H9 (cell line): ENCODE results near the gene MTOR. TPM values are rescaled to one million over a fixed set of nuclear protein-coding genes. Genes with fewer than 3 reads are reported as not detected.

ENCODE experiments used
- DNase-seq: peaks from one replicate; pipeline ENCODE4 v3.0.0-alpha.2; 2017
- H2AFZ ChIP-seq: one replicate; pipeline ENCODE4 v1.6.1; 2013; ENCODE audit warnings: mild to moderate bottlenecking, low read length, control low read depth, moderate library complexity
- H2AK5ac ChIP-seq: 2 replicates; pipeline ENCODE4 v1.6.1; 2013; ENCODE audit warnings: low read length, control low read depth, mixed read lengths; ENCODE audit not compliant: insufficient read length
- H2BK120ac ChIP-seq: one replicate; pipeline ENCODE4 v1.6.1; 2013; ENCODE audit warnings: low read depth, mild to moderate bottlenecking, low read length, control low read depth, inconsistent platforms; ENCODE audit not compliant: poor library complexity, severe bottlenecking
- H2BK12ac ChIP-seq: 2 replicates; pipeline ENCODE4 v1.6.1; 2013; ENCODE audit warnings: low read length, control low read depth, mixed read lengths, low read depth; ENCODE audit not compliant: insufficient read length
- H2BK15ac ChIP-seq: 2 replicates; pipeline ENCODE4 v1.6.1; 2013; ENCODE audit warnings: low read depth, low read length, control low read depth
- H2BK20ac ChIP-seq: one replicate; pipeline ENCODE4 v1.6.1; 2013; ENCODE audit warnings: low read depth, mild to moderate bottlenecking, low read length, control low read depth, inconsistent platforms; ENCODE audit not compliant: poor library complexity, severe bottlenecking
- H2BK5ac ChIP-seq: 2 replicates; pipeline ENCODE4 v1.6.1; 2013; ENCODE audit warnings: low read length, control low read depth, mixed read lengths; ENCODE audit not compliant: insufficient read length
- H3K14ac ChIP-seq: 2 replicates; pipeline ENCODE4 v1.6.1; 2013; ENCODE audit warnings: low read length, control low read depth; ENCODE audit not compliant: insufficient read depth
- H3K18ac ChIP-seq: 2 replicates; pipeline ENCODE4 v1.6.1; 2013; ENCODE audit warnings: low read depth, mild to moderate bottlenecking, mixed read lengths, low read length, control low read depth; ENCODE audit not compliant: insufficient read length
- H3K23ac ChIP-seq: 2 replicates; pipeline ENCODE4 v1.6.1; 2013; ENCODE audit warnings: low read length, control low read depth, mixed read lengths, low read depth; ENCODE audit not compliant: insufficient read length
- H3K23me2 ChIP-seq: 2 replicates; pipeline ENCODE4 v1.6.1; 2013; ENCODE audit warnings: low read depth, mild to moderate bottlenecking, mixed read lengths, low read length, control low read depth; ENCODE audit not compliant: insufficient read length, poor library complexity, severe bottlenecking
- H3K27ac ChIP-seq: 2 replicates; pipeline ENCODE4 v1.5.1; 2013; ENCODE audit warnings: low read length, control low read depth, mixed read lengths, low read depth; ENCODE audit not compliant: insufficient read length
- H3K27me3 ChIP-seq: 2 replicates; pipeline ENCODE4 v1.6.1; 2013; ENCODE audit warnings: low read length, control low read depth, inconsistent platforms; ENCODE audit not compliant: insufficient read depth
- H3K4ac ChIP-seq: 2 replicates; pipeline ENCODE4 v1.6.1; 2013; ENCODE audit warnings: low read depth, mild to moderate bottlenecking, control low read depth, inconsistent platforms, low read length, moderate library complexity
- H3K4me1 ChIP-seq: 2 replicates; pipeline ENCODE4 v1.6.1; 2013; ENCODE audit warnings: low read length, control low read depth, inconsistent platforms; ENCODE audit not compliant: insufficient read depth
- H3K4me2 ChIP-seq: 2 replicates; pipeline ENCODE4 v1.6.1; 2013; ENCODE audit warnings: low read length, control low read depth, mixed read lengths; ENCODE audit not compliant: insufficient read length, insufficient read depth
- H3K56ac ChIP-seq: 2 replicates; pipeline ENCODE4 v1.6.1; 2013; ENCODE audit warnings: low read depth, mild to moderate bottlenecking, mixed read lengths, low read length, control low read depth; ENCODE audit not compliant: insufficient read length
- H3K79me1 ChIP-seq: 2 replicates; pipeline ENCODE4 v1.6.1; 2013; ENCODE audit warnings: low read depth, mild to moderate bottlenecking, moderate library complexity, low read length, control low read depth, inconsistent platforms; ENCODE audit not compliant: insufficient read depth, poor library complexity, severe bottlenecking
- H3K79me2 ChIP-seq: 2 replicates; pipeline ENCODE4 v1.6.1; 2013; ENCODE audit warnings: low read length, control low read depth, inconsistent platforms; ENCODE audit not compliant: insufficient read depth
- H3K9ac ChIP-seq: 2 replicates; pipeline ENCODE4 v1.6.1; 2013; ENCODE audit warnings: low read length, control low read depth, mixed read lengths; ENCODE audit not compliant: insufficient read length; ENCODE audit errors: extremely low read depth
- H3K9me3 ChIP-seq: one replicate; pipeline ENCODE4 v1.6.1; 2013; ENCODE audit warnings: low read depth, low read length, inconsistent platforms; ENCODE audit not compliant: control insufficient read depth
- H3T11ph ChIP-seq: one replicate; pipeline ENCODE4 v1.6.1; 2013; ENCODE audit warnings: mild to moderate bottlenecking, low read length, control low read depth, inconsistent platforms
- H4K20me1 ChIP-seq: one replicate; pipeline ENCODE4 v1.6.1; 2013; ENCODE audit not compliant: control insufficient read depth, insufficient read length, insufficient read depth
- H4K5ac ChIP-seq: 2 replicates; pipeline ENCODE4 v1.6.1; 2013; ENCODE audit warnings: low read depth, mild to moderate bottlenecking, mixed read lengths, low read length, control low read depth; ENCODE audit not compliant: insufficient read length
- H4K8ac ChIP-seq: replicated peaks from 2 replicates; pipeline ENCODE4 v1.6.1; 2013; ENCODE audit warnings: low read length, control low read depth, mixed read lengths, low read depth; ENCODE audit not compliant: insufficient read length
- H4K91ac ChIP-seq: 2 replicates; pipeline ENCODE4 v1.6.1; 2013; ENCODE audit warnings: low read depth, mild to moderate bottlenecking, moderate library complexity, mixed read lengths, low read length, control low read depth; ENCODE audit not compliant: insufficient read length
- H3K27ac Mint-ChIP-seq, 3 experiments: 2 replicates in 2 of 3; 3 replicates in 1 of 3; pipeline ENCODE4 v1.8.0; 2020 to 2021; ENCODE audit warnings: mixed read lengths in 3 of 3, mild to moderate bottlenecking in 1 of 3, moderate library complexity in 1 of 3
- H3K27me3 Mint-ChIP-seq: 2 replicates; pipeline ENCODE4 v1.8.0; 2021; ENCODE audit warnings: low read depth, mild to moderate bottlenecking, moderate library complexity, mixed read lengths
- H3K36me3 Mint-ChIP-seq, 3 experiments: 2 replicates in 2 of 3; 3 replicates in 1 of 3; pipeline ENCODE4 v1.8.0; 2020 to 2021; ENCODE audit warnings: low read depth in 3 of 3, mixed read lengths in 3 of 3; ENCODE audit not compliant: insufficient read depth in 1 of 3
- H3K4me1 Mint-ChIP-seq, 2 experiments: 2 replicates each; pipeline ENCODE4 v1.8.0; 2020; ENCODE audit warnings: mixed read lengths in 2 of 2
- H3K4me3 Mint-ChIP-seq, 2 experiments: 2 replicates in 1 of 2; 3 replicates in 1 of 2; pipeline ENCODE4 v1.8.0; 2020 to 2021; ENCODE audit warnings: mild to moderate bottlenecking in 2 of 2, mixed read lengths in 2 of 2, moderate library complexity in 1 of 2
- H3K9me3 Mint-ChIP-seq, 2 experiments: 2 replicates in 1 of 2; 3 replicates in 1 of 2; pipeline ENCODE4 v1.8.0; 2020; ENCODE audit warnings: mild to moderate bottlenecking in 2 of 2, mixed read lengths in 2 of 2, moderate library complexity in 1 of 2
- WGBS: extraction: QIAGEN DNeasy Blood & Tissue Kit; methylation state at CpG from one replicate; pipeline ENCODE4 v1.1.7; 2013; ENCODE audit warnings: missing lambda C conversion rate, low lambda C conversion rate, mixed read lengths; ENCODE audit not compliant: insufficient read length; ENCODE audit errors: extremely low coverage; 5-methylcytosine and 5-hydroxymethylcytosine counted together
- total RNA-seq: library from RNA; stranded (reverse); gene quantifications from 2 replicates; pipeline ENCODE4 v1.2.1, GENCODE V29; 2021
- TF ChIP-seq, protein P1 (sequence below): fragments of 200-600 bp; sonication (generic); conservative IDR thresholded peaks from 3 replicates; pipeline ENCODE4 v1.8.0; 2021; ENCODE audit warnings: antibody characterized with exemption, mild to moderate bottlenecking

MTOR gene
- total RNA-seq, 1 experiment from 2014 or later = 67.5 TPM

DNA sequence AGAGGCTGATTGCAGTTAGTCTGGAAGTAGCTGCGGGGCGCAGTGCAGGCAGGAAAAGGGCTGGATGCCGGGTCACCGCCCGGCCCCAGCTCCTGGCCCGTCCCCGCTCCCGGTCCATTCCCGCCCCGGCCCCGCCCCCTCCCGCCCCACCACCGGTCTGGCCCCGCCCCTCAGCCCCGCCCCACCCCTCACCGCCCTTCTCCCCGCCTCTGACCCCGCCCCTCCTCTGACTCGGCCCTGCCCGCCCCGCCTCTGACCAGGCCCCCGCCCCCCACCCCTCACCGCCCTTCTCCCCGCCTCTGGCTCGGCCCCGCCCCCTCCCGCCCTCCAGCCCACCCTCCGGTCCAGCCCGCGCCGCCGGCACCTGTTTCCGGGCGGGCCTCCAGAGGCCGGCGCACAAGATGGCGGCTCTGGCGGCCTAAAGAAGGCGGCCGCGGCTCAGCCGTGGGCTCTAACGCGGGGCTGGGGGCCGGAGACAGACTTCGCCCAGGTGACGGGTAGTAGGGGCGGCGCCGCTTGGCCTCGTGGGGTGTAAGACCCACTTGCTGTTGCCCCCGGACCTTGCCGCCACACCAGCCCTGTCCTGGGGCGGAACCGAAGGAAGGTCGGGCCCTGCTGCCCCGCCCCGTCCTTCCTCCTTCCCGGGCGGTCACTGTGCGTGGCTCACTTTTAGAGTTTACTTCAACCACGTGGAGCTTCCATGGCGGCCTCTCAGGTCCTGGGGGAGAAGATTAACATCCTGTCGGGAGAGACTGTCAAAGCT is 10.7 kb upstream of the MTOR start, which contains the start of gene UBIAD1:
Gene UBIAD1 (plus strand): TSS at position 367 of the 763 bp plus-strand sequence. CDS start 334 bp downstream, at position 701.
- Histone ChIP-seq H2BK5ac (no peak within 1 kb of the TSS), H2BK12ac (no peak within 1 kb of the TSS), H3T11ph (no peak within 1 kb of the TSS), H3K79me1 (no peaks in the 10 kb centered on the region), H4K20me1 (no peaks in the 10 kb centered on the region), H3K27ac (no peak within 1 kb of the TSS), H4K91ac (no peak within 1 kb of the TSS), H3K18ac (peak within 1 kb of the TSS; percentile 78), H3K23me2 (peaks cover 7% of the 10 kb centered on the region), H2BK15ac (no peak within 1 kb of the TSS), H3K9me3 (no peaks in the 10 kb centered on the region), H3K4me2 (peak within 1 kb of the TSS; percentile 85), H3K56ac (no peak within 1 kb of the TSS), H3K9ac (peak within 1 kb of the TSS; percentile 77), H2BK120ac (no peak within 1 kb of the TSS), H2AFZ (peak within 1 kb of the TSS; percentile 0), H2AK5ac (no peak within 1 kb of the TSS), H3K23ac (no peak within 1 kb of the TSS), H4K5ac (no peak within 1 kb of the TSS), H3K27me3 (no peaks in the 10 kb centered on the region), H2BK20ac (no peak within 1 kb of the TSS), H4K8ac (no peak within 1 kb of the TSS), H3K4ac (no peak within 1 kb of the TSS), H3K79me2 (peaks cover 7% of the 10 kb centered on the region; the same call in 1 of the 2 replicates), H3K4me1 (peaks cover 2% of the 10 kb centered on the region; the same call in 1 of the 2 replicates), H3K14ac (peak within 1 kb of the TSS; percentile 82)
- no CpG with 5 or more reads among the region's 64 CpGs for WGBS
- DNase-seq = peak; percentile 92
- Mint-ChIP-seq H3K27ac (peak within 1 kb of the TSS; percentile 91 to 96 (median 92); a peak in 6 of 7 replicates), H3K36me3 (peaks cover 7 to 18% (median 10%) of the 10 kb centered on the region in 3 experiments), H3K9me3 (no peaks in the 10 kb centered on the region), H3K4me1 (peaks cover 18 to 20% of the 10 kb centered on the region in 2 experiments), H3K27me3 (no peaks in the 10 kb centered on the region), H3K4me3 (peak within 1 kb of the TSS; percentile 88 to 98)
- TF ChIP-seq, protein P1, sequence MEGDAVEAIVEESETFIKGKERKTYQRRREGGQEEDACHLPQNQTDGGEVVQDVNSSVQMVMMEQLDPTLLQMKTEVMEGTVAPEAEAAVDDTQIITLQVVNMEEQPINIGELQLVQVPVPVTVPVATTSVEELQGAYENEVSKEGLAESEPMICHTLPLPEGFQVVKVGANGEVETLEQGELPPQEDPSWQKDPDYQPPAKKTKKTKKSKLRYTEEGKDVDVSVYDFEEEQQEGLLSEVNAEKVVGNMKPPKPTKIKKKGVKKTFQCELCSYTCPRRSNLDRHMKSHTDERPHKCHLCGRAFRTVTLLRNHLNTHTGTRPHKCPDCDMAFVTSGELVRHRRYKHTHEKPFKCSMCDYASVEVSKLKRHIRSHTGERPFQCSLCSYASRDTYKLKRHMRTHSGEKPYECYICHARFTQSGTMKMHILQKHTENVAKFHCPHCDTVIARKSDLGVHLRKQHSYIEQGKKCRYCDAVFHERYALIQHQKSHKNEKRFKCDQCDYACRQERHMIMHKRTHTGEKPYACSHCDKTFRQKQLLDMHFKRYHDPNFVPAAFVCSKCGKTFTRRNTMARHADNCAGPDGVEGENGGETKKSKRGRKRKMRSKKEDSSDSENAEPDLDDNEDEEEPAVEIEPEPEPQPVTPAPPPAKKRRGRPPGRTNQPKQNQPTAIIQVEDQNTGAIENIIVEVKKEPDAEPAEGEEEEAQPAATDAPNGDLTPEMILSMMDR = peak; percentile 20; the same call in 1 of the 3 replicates
